SK-N-SH (cell line): ENCODE results near the gene PDE4B. TPM values are rescaled to one million over a fixed set of nuclear protein-coding genes. Genes with fewer than 3 reads are reported as not detected.
"Not testable (repeated sequence)": the region's sequence is repeated elsewhere in the genome, so short reads cannot be mapped to it uniquely, and the experiment has no call there.

ENCODE experiments used
- CTCF ChIA-PET: fragments of 300-600, 350-600 bp; formaldehyde crosslinking; extraction: SDS; loops from one replicate; lab custom pipeline; 2021; lab: Yijun Ruan, JAX
- POLR2A ChIA-PET: fragments of 350-600 bp; sonication (Branson Sonifier 250); formaldehyde crosslinking; extraction: SDS; loops from one replicate; lab custom pipeline; 2020; ENCODE audit warnings: antibody characterized with exemption, inconsistent platforms; lab: Yijun Ruan, JAX
- DNase-seq: peaks from one replicate; pipeline ENCODE4 v3.0.0; 2012
- H2AFZ ChIP-seq: fragments of 200-600 bp; sonication (generic); 2 replicates; pipeline ENCODE4 v1.8.1; 2016; ENCODE audit warnings: antibody characterized with exemption, mild to moderate bottlenecking, low read depth
- H3F3A ChIP-seq: fragments of 200-600 bp; sonication (generic); replicated peaks from 2 replicates; pipeline ENCODE3; 2016; ENCODE audit warnings: antibody characterized with exemption, mild to moderate bottlenecking; ENCODE audit not compliant: insufficient read depth
- H3K27ac ChIP-seq, 2 experiments: fragments of 200-500 bp in 1 of 2; fragments of 200-600 bp in 1 of 2; sonication (Bioruptor generic) in 1 of 2; sonication (generic), shearing (Covaris generic) in 1 of 2; 2 replicates each; pipeline versions ENCODE4 v1.5.1 to v1.6.1; 2014 to 2016; ENCODE audit warnings: low read depth in 2 of 2, inconsistent platforms in 1 of 2, low read length in 1 of 2, mild to moderate bottlenecking in 1 of 2, mixed read lengths in 1 of 2
- H3K27me3 ChIP-seq: fragments of 200-600 bp; sonication (generic), shearing (Covaris generic); 2 replicates; pipeline ENCODE4 v1.6.1; 2016; ENCODE audit warnings: mixed run types; ENCODE audit not compliant: insufficient read depth
- H3K36me3 ChIP-seq, 2 experiments: fragments of 200-500 bp in 1 of 2; fragments of 200-600 bp in 1 of 2; sonication (Bioruptor generic) in 1 of 2; sonication (generic) in 1 of 2; replicated peaks in 1 of 2; 2 replicates each; pipeline versions ENCODE3 to v1.5.1; 2014 to 2016; ENCODE audit warnings: low read length in 1 of 2, mild to moderate bottlenecking in 1 of 2; ENCODE audit not compliant: insufficient read depth in 2 of 2, control insufficient read depth in 1 of 2
- H3K4me1 ChIP-seq, 2 experiments: fragments of 200-500 bp in 1 of 2; fragments of 200-600 bp in 1 of 2; sonication (Bioruptor generic) in 1 of 2; sonication (generic), shearing (Covaris generic) in 1 of 2; 2 replicates each; pipeline versions ENCODE4 v1.5.1 to v1.6.1; 2014 to 2016; ENCODE audit warnings: low read depth in 1 of 2, low read length in 1 of 2, mixed run types in 1 of 2; ENCODE audit not compliant: insufficient read depth in 2 of 2, control insufficient read depth in 1 of 2
- H3K4me2 ChIP-seq: fragments of 200-600 bp; sonication (generic), shearing (Covaris generic); 2 replicates; pipeline ENCODE4 v1.6.1; 2017; ENCODE audit warnings: mixed run types
- H3K4me3 ChIP-seq, 2 experiments: fragments of 200-500 bp in 1 of 2; fragments of 200-600 bp in 1 of 2; sonication (Bioruptor generic) in 1 of 2; sonication (generic), shearing (Covaris generic) in 1 of 2; 2 replicates each; pipeline versions ENCODE4 v1.5.1 to v1.8.1; 2014 to 2016; ENCODE audit warnings: low read depth in 2 of 2, inconsistent platforms in 1 of 2, low read length in 1 of 2, mild to moderate bottlenecking in 1 of 2, mixed read lengths in 1 of 2, moderate library complexity in 1 of 2
- H3K79me2 ChIP-seq: fragments of 200-600 bp; sonication (generic); 2 replicates; pipeline ENCODE4 v1.8.1; 2017; ENCODE audit warnings: mild to moderate bottlenecking; ENCODE audit not compliant: insufficient read depth
- H3K9ac ChIP-seq: fragments of 200-600 bp; sonication (generic); 2 replicates; pipeline ENCODE4 v1.6.1; 2017; ENCODE audit warnings: mixed run types
- H3K9me2 ChIP-seq: fragments of 200-600 bp; sonication (generic); 2 replicates; pipeline ENCODE4 v1.6.1; 2017; ENCODE audit warnings: mixed run types
- H3K9me3 ChIP-seq: fragments of 200-600 bp; sonication (generic); 2 replicates; pipeline ENCODE4 v1.6.1; 2017; ENCODE audit warnings: mixed run types, mild to moderate bottlenecking, moderate library complexity
- H4K20me1 ChIP-seq: fragments of 200-600 bp; sonication (generic); 2 replicates; pipeline ENCODE4 v1.6.1; 2017; ENCODE audit warnings: mild to moderate bottlenecking, mixed run types; ENCODE audit not compliant: insufficient read depth
- CTCF ChIP-seq: fragments of 200-600 bp; sonication (generic); IDR thresholded peaks from 2 replicates; pipeline ENCODE4 v1.6.1; 2017; ENCODE audit warnings: antibody characterized with exemption, mild to moderate bottlenecking, moderate library complexity
- EZH2phosphoT487 ChIP-seq: fragments of 200-600 bp; sonication (generic); IDR thresholded peaks from 2 replicates; pipeline ENCODE4 v1.6.1; 2017; ENCODE audit warnings: low read depth, mixed run types, mild to moderate bottlenecking, antibody characterized with exemption, moderate library complexity, borderline replicate concordance
- FOXM1 ChIP-seq: IDR thresholded peaks from 2 replicates; pipeline ENCODE4 v1.4.0; 2012; ENCODE audit warnings: low read depth, mild to moderate bottlenecking
- JUND ChIP-seq: IDR thresholded peaks from 2 replicates; pipeline ENCODE4 v1.4.0; 2012
- MAX ChIP-seq: IDR thresholded peaks from 2 replicates; pipeline ENCODE4 v1.4.0; 2012; ENCODE audit warnings: low read depth
- MXI1 ChIP-seq: IDR thresholded peaks from 2 replicates; pipeline ENCODE4 v1.6.1; 2012; ENCODE audit warnings: mild to moderate bottlenecking, low read depth, low read length, improper control_type of control experiment
- NRF1 ChIP-seq: IDR thresholded peaks from 2 replicates; pipeline ENCODE4 v1.6.1; 2012; ENCODE audit warnings: low read depth, mild to moderate bottlenecking, low read length
- POLR2AphosphoS5 ChIP-seq: IDR thresholded peaks from 2 replicates; pipeline ENCODE4 v1.6.1; 2012; ENCODE audit warnings: low read depth, low read length
- RAD21 ChIP-seq: IDR thresholded peaks from 2 replicates; pipeline ENCODE4 v1.6.1; 2012; ENCODE audit warnings: mild to moderate bottlenecking, low read length
- REST ChIP-seq: IDR thresholded peaks from 2 replicates; pipeline ENCODE4 v1.6.1; 2012; ENCODE audit warnings: mild to moderate bottlenecking, low read depth, low read length, moderate library complexity
- RXRA ChIP-seq: IDR thresholded peaks from 2 replicates; pipeline ENCODE4 v1.4.0; 2012; ENCODE audit warnings: low read depth, mild to moderate bottlenecking, borderline replicate concordance
- SIN3A ChIP-seq: IDR thresholded peaks from 2 replicates; pipeline ENCODE4 v1.6.1; 2012; ENCODE audit warnings: low read depth, mild to moderate bottlenecking, low read length, moderate library complexity, borderline replicate concordance
- TAF1 ChIP-seq: IDR thresholded peaks from 2 replicates; pipeline ENCODE4 v1.6.1; 2012; ENCODE audit warnings: low read depth, mild to moderate bottlenecking, low read length, moderate library complexity, borderline replicate concordance
- USF1 ChIP-seq: IDR thresholded peaks from 2 replicates; pipeline ENCODE4 v1.4.0; 2012; ENCODE audit warnings: low read depth, borderline replicate concordance
- USF2 ChIP-seq: fragments of 150-350 bp; IDR thresholded peaks from 2 replicates; pipeline ENCODE4 v1.6.1; 2017; ENCODE audit warnings: antibody characterized with exemption, low read length, low read depth, borderline replicate concordance
- YY1 ChIP-seq: IDR thresholded peaks from 2 replicates; pipeline ENCODE4 v1.4.0; 2012; ENCODE audit warnings: low read depth, mild to moderate bottlenecking
- WGBS: methylation state at CpG from one replicate; pipeline ENCODE4 v1.1.6; 2017; ENCODE audit warnings: low lambda C conversion rate; 5-methylcytosine and 5-hydroxymethylcytosine counted together
- polyA plus RNA-seq, 3 experiments: library from polyadenylated mRNA; depleted of rRNA; stranded (reverse); fragments of >200 nt; gene quantifications; 2 replicates each; pipeline ENCODE4 v1.2.3, GENCODE V29; 2012
- TF ChIP-seq, protein P1 (sequence below): fragments of 150-350 bp; IDR thresholded peaks from 2 replicates; pipeline ENCODE4 v1.6.1; 2016; ENCODE audit warnings: mild to moderate bottlenecking, low read depth, low read length
- TF ChIP-seq, protein P2 (sequence below): IDR thresholded peaks from 2 replicates; pipeline ENCODE4 v1.4.0; 2012; ENCODE audit warnings: low read depth, borderline replicate concordance

Gene PDE4B
- polyA plus RNA-seq, 1 of the 3 experiments (the other 2 are of a cell fraction): 1.9 TPM

GRCh38 chr1:66135161-66135560, 342.5 kb downstream of the PDE4B start:
- WGBS: 64% methylated on average over 2 of the region's 2 CpGs
- Histone ChIP-seq H3K4me3 (no peak overlapping the region), H3K27me3 (no peaks in the 10 kb centered on the region), H2AFZ (no peak overlapping the region), H3K36me3 (no peaks in the 10 kb centered on the region), H3K4me1 (peaks cover 0 to 2% of the 10 kb centered on the region in 2 experiments; a peak in 1 of 4 replicates), H3F3A (no peaks in the 10 kb centered on the region), H3K9me2 (no peaks in the 10 kb centered on the region), H3K79me2 (no peaks in the 10 kb centered on the region)
- POLR2A ChIA-PET: no interaction called here
- CTCF ChIA-PET: no interaction called here
- TF ChIP-seq NRF1 (no peak), JUND (no peak), CTCF (no peak), YY1 (no peak), USF2 (no peak), SIN3A (no peak), RXRA (no peak), USF1 (no peak), MAX (no peak), FOXM1 (no peak), RAD21 (no peak), POLR2AphosphoS5 (no peak), REST (no peak), EZH2phosphoT487 (no peak), MXI1 (no peak), TAF1 (no peak)
- TF ChIP-seq, protein P1, sequence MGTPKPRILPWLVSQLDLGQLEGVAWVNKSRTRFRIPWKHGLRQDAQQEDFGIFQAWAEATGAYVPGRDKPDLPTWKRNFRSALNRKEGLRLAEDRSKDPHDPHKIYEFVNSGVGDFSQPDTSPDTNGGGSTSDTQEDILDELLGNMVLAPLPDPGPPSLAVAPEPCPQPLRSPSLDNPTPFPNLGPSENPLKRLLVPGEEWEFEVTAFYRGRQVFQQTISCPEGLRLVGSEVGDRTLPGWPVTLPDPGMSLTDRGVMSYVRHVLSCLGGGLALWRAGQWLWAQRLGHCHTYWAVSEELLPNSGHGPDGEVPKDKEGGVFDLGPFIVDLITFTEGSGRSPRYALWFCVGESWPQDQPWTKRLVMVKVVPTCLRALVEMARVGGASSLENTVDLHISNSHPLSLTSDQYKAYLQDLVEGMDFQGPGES: no peak
- TF ChIP-seq, protein P2, sequence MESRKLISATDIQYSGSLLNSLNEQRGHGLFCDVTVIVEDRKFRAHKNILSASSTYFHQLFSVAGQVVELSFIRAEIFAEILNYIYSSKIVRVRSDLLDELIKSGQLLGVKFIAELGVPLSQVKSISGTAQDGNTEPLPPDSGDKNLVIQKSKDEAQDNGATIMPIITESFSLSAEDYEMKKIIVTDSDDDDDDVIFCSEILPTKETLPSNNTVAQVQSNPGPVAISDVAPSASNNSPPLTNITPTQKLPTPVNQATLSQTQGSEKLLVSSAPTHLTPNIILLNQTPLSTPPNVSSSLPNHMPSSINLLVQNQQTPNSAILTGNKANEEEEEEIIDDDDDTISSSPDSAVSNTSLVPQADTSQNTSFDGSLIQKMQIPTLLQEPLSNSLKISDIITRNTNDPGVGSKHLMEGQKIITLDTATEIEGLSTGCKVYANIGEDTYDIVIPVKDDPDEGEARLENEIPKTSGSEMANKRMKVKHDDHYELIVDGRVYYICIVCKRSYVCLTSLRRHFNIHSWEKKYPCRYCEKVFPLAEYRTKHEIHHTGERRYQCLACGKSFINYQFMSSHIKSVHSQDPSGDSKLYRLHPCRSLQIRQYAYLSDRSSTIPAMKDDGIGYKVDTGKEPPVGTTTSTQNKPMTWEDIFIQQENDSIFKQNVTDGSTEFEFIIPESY: no peak
- TF ChIP-seq, all 33 proteins: peak for 0
- H4K20me1 ChIP-seq: no peaks in the 10 kb centered on the region
- no peak overlapping the region for H3K9ac ChIP-seq
- H3K4me2 ChIP-seq: no peak overlapping the region
- H3K27ac ChIP-seq: no peak overlapping the region
- H3K9me3 ChIP-seq: no peaks in the 10 kb centered on the region
- no peak for DNase-seq

DNA sequence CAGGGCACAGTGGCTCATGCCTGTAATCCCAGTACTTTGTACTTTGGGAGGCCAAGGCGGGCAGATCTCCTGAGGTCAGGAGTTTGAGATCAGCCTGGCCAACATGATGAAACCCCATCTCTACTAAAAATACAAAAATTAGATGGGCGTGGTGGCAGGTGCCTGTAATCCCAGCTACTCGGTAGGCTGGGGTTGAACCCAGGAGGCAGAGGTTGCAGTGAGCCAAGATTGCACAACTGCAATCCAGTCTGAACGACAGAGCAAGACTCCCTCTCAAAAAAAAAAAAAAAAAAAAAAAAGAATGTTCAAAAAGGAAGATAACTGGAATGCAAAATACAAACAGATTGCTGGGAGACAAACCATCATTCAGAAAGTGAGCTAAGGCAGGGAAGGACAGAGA, 343.7 kb downstream of the PDE4B start:
- H3K9me2 ChIP-seq, H4K20me1 ChIP-seq, H3K4me1 ChIP-seq, POLR2A ChIA-PET, DNase-seq, H3K27ac ChIP-seq, H3K4me3 ChIP-seq, H3K27me3 ChIP-seq, H3K9ac ChIP-seq, H3F3A ChIP-seq, H3K79me2 ChIP-seq, H3K9me3 ChIP-seq, CTCF ChIA-PET, H2AFZ ChIP-seq, H3K36me3 ChIP-seq, H3K4me2 ChIP-seq: not testable (repeated sequence)
- 70% methylated on average over 4 of the region's 4 CpGs for WGBS
